Endothelial cell (in vitro differentiated cells): ENCODE data around the gene ZNF669. TPM values are rescaled to one million over a fixed set of nuclear protein-coding genes. Genes with fewer than 3 reads are reported as not detected.

Source experiments
- DNase-seq: peaks from one replicate; pipeline ENCODE4 v3.0.0; 2021; ENCODE audit warnings: low spot score
- H3K27ac Mint-ChIP-seq: one replicate; pipeline ENCODE4 v1.8.0; 2021; ENCODE audit warnings: mixed read lengths, inconsistent platforms; ENCODE audit not compliant: unreplicated experiment
- H3K27me3 Mint-ChIP-seq: one replicate; pipeline ENCODE4 v1.8.0; 2021; ENCODE audit warnings: mild to moderate bottlenecking, moderate library complexity, mixed read lengths, inconsistent platforms; ENCODE audit not compliant: unreplicated experiment
- H3K36me3 Mint-ChIP-seq: one replicate; pipeline ENCODE4 v1.8.0; 2021; ENCODE audit warnings: mild to moderate bottlenecking, low read depth, mixed read lengths, inconsistent platforms; ENCODE audit not compliant: unreplicated experiment
- H3K4me1 Mint-ChIP-seq: one replicate; pipeline ENCODE4 v1.8.0; 2021; ENCODE audit warnings: mild to moderate bottlenecking, mixed read lengths, inconsistent platforms; ENCODE audit not compliant: unreplicated experiment
- H3K4me3 Mint-ChIP-seq: one replicate; pipeline ENCODE4 v1.8.0; 2021; ENCODE audit warnings: mild to moderate bottlenecking, mixed read lengths, inconsistent platforms; ENCODE audit not compliant: unreplicated experiment
- H3K9me3 Mint-ChIP-seq: one replicate; pipeline ENCODE4 v1.8.0; 2021; ENCODE audit warnings: mixed read lengths, inconsistent platforms; ENCODE audit not compliant: unreplicated experiment
- total RNA-seq: library from RNA; stranded (reverse); fragmentation: NEBNext Ultra II Directional; extraction: Animal tissue kit (Norgen Biotek cat#: 25700); gene quantifications from one replicate; pipeline ENCODE4 v1.2.1, GENCODE V29; 2021; ENCODE audit not compliant: unreplicated experiment
- TF ChIP-seq, protein P1 (sequence below): fragments of 200-600 bp; sonication (generic); IDR thresholded peaks from one replicate; pipeline ENCODE4 v1.5.0; 2021; ENCODE audit warnings: antibody characterized with exemption; ENCODE audit not compliant: unreplicated experiment

The ZNF669 gene
- total RNA-seq, 1 donor from 2014 or later: 21.7 TPM

DNA sequence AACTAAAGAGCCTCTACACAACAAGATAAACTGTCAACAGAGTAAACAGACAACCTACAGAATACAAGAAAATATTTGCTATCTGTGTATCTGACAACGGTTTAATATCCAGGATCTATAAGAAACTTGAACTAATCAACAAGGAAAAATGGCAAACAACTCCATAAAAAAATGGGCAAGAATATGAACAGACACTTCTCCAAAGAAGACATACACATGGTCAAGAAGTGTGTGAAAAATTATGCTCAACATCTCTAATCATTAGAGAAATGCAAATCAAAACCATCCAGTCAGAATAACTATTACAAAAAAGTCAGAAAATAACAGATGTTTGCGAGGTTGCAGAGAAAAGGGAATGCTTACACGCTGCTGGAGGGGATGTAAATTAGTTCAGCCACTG lies 33.5 kb downstream of the ZNF669 start:
- H3K9me3 Mint-ChIP-seq: peaks cover 15% of the 10 kb centered on the region
- no peak overlapping the region for H3K27ac Mint-ChIP-seq

DNA sequence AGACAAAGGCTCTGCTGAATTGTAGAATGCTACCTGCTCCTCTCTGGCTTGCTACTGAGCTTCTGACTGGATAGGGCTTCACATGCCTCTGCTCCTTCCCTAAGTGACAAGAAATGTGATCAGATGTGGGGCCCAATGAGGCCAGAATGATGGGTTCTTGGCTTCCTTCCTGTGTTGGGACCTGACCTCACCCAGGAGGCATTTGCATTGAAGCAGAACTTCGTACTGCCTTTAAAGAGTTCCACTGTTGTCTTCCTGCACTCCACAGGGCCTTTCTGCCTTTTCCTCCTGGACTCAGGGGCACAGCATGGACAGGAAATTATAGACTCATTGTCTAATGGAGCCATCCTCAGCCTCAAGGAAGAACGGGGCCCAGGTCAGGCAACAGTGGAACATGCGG lies 39.9 kb downstream of the ZNF669 start:
- Mint-ChIP-seq H3K4me1 (peaks cover 14% of the 10 kb centered on the region), H3K27me3 (peaks cover 8% of the 10 kb centered on the region), H3K9me3 (no peaks in the 10 kb centered on the region), H3K36me3 (peaks cover 28% of the 10 kb centered on the region), H3K4me3 (no peak overlapping the region), H3K27ac (no peak overlapping the region)
- no peak for DNase-seq
- TF ChIP-seq, protein P1, sequence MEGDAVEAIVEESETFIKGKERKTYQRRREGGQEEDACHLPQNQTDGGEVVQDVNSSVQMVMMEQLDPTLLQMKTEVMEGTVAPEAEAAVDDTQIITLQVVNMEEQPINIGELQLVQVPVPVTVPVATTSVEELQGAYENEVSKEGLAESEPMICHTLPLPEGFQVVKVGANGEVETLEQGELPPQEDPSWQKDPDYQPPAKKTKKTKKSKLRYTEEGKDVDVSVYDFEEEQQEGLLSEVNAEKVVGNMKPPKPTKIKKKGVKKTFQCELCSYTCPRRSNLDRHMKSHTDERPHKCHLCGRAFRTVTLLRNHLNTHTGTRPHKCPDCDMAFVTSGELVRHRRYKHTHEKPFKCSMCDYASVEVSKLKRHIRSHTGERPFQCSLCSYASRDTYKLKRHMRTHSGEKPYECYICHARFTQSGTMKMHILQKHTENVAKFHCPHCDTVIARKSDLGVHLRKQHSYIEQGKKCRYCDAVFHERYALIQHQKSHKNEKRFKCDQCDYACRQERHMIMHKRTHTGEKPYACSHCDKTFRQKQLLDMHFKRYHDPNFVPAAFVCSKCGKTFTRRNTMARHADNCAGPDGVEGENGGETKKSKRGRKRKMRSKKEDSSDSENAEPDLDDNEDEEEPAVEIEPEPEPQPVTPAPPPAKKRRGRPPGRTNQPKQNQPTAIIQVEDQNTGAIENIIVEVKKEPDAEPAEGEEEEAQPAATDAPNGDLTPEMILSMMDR: no peak

More for the DNA sequence above, 33.5 kb downstream of the ZNF669 start:
- peaks cover 3% of the 10 kb centered on the region for H3K4me1 Mint-ChIP-seq
- H3K4me3 Mint-ChIP-seq: no peak overlapping the region
- H3K36me3 Mint-ChIP-seq: peaks cover 37% of the 10 kb centered on the region
- TF ChIP-seq, protein P1: no peak
- H3K27me3 Mint-ChIP-seq: peaks cover 7% of the 10 kb centered on the region
- no peak for DNase-seq

DNA sequence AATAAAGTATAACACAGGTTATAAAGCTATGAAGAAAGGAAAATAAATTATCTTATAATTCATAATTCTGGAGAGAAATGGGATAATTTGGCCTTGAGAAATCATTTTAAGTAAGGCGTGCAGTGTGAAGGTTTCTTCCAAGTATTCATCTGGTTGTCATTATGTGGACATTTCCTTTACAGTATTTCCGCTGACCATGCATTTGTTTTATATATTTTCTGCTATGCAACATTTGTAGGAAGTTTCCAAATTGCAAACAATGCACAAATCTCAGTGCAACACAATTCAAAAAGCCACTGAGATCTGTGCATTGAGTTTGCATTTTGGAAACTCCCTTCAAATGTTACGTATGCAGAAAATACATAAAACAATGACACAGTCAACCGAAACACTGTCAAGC lies 43.4 kb downstream of the ZNF669 start:
- Mint-ChIP-seq H3K4me1 (peaks cover 12% of the 10 kb centered on the region), H3K36me3 (peaks cover 32% of the 10 kb centered on the region), H3K4me3 (no peak overlapping the region), H3K27ac (no peak overlapping the region), H3K27me3 (peaks cover 4% of the 10 kb centered on the region), H3K9me3 (peaks cover under 1% of the 10 kb centered on the region)
- TF ChIP-seq, protein P1: no peak
- DNase-seq: no peak

DNA sequence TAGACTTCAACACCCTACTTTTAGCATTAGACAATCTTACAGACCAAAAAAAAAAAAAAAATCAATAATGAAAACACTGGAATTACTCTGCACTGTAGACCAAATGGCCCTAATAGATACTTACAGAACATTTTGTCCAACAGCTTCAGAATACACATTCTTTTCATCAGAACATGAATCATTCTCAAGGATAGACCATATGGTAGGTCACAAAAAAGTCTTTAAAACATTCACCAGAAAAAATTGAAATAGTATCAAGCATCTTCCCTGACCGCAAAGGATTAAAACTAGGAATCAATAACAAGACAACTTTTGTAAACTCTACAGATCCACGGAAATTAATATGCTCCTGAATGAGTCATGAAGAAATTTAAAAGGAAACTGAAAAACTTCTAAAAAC lies 48.1 kb downstream of the ZNF669 start:
- peaks cover 5% of the 10 kb centered on the region for H3K27me3 Mint-ChIP-seq
- H3K27ac Mint-ChIP-seq: no peak overlapping the region
- TF ChIP-seq, protein P1: no peak
- peaks cover 46% of the 10 kb centered on the region for H3K36me3 Mint-ChIP-seq
- H3K9me3 Mint-ChIP-seq: peaks cover 34% of the 10 kb centered on the region
- no peak for DNase-seq
- no peaks in the 10 kb centered on the region for H3K4me1 Mint-ChIP-seq
- no peak overlapping the region for H3K4me3 Mint-ChIP-seq

DNA sequence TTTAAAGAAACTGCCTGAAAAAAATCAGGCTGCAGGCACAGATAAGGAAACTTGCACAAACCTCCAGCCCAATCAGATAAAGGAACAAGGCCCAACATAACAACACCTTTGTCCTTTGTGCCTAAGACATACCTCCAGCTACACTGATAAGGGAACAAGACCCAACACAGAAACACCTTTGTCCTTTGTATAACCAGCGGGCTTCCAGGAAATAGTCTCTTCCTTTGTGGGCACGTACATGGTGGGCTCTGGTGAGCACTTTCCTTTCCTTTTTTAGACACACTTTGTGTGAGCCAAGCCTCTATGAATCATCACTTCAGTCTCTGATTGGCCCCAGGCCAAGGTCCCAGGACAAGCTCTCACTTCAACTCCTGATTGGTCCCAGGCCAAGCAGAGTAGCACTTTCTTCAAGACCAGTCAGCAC lies 49.2 kb downstream of the ZNF669 start:
- peaks cover 5% of the 10 kb centered on the region for H3K27me3 Mint-ChIP-seq
- peaks cover 42% of the 10 kb centered on the region for H3K9me3 Mint-ChIP-seq
- DNase-seq: no peak
- TF ChIP-seq, protein P1: no peak
- no peaks in the 10 kb centered on the region for H3K4me1 Mint-ChIP-seq
- peaks cover 48% of the 10 kb centered on the region for H3K36me3 Mint-ChIP-seq
- H3K4me3 Mint-ChIP-seq: no peak overlapping the region
- H3K27ac Mint-ChIP-seq: no peak overlapping the region

Other genes starting within 250 kb of the ZNF669 start
- 20.2 TPM for gene AHCTF1, start 172.4 kb downstream of the ZNF669 start, total RNA-seq
- 3.2 TPM for gene ZNF695, start 96.3 kb downstream of the ZNF669 start, total RNA-seq
- gene ZNF670, start 25.5 kb downstream of the ZNF669 start, total RNA-seq: 9.7 TPM
- 138 TPM for gene ZNF124, start 67.7 kb upstream of the ZNF669 start, total RNA-seq
- not detected for gene VN1R5, start 151.7 kb upstream of the ZNF669 start, total RNA-seq
- 76.5 TPM for gene ZNF496, start 227.5 kb upstream of the ZNF669 start, total RNA-seq